Aorta (tissue), 5 donors: ENCODE measurements around the gene CD99L2. TPM values are rescaled to one million over a fixed set of nuclear protein-coding genes. Genes with fewer than 3 reads are reported as not detected.
A peak's percentile ranks its signal among the peaks of the same experiment; 100 is the strongest.
"Not testable (repeated sequence)": the region's sequence is repeated elsewhere in the genome, so short reads cannot be mapped to it uniquely, and the experiment has no call there.

ENCODE experiments used
- ATAC-seq: fragments of 200-7000 bp; cut with Tn5 transposase; one replicate; pipeline ENCODE4 v1.9.1; 2022; ENCODE audit warnings: moderate library complexity; ENCODE audit not compliant: low FRiP score
- DNase-seq, 2 donors: peaks; one replicate each; pipeline ENCODE4 v3.0.0-alpha.2; 2020
- H3K27ac ChIP-seq, 2 donors: one replicate each; pipeline ENCODE4 v1.5.1; 2013; ENCODE audit warnings: low read length in 2 of 2, mild to moderate bottlenecking in 2 of 2, moderate library complexity in 2 of 2, control low read depth in 1 of 2, inconsistent platforms in 1 of 2, low read depth in 1 of 2
- H3K27me3 ChIP-seq, 2 donors: one replicate each; pipeline ENCODE4 v1.6.1; 2013; ENCODE audit warnings: control low read depth in 1 of 2, low read length in 1 of 2, mild to moderate bottlenecking in 1 of 2, moderate library complexity in 1 of 2; ENCODE audit not compliant: insufficient read depth in 2 of 2, control insufficient read depth in 1 of 2
- H3K36me3 ChIP-seq, 2 donors: one replicate each; pipeline ENCODE4 v1.6.1; 2013; ENCODE audit warnings: control low read depth in 1 of 2, low read length in 1 of 2, mild to moderate bottlenecking in 1 of 2; ENCODE audit not compliant: insufficient read depth in 2 of 2, control insufficient read depth in 1 of 2
- H3K4me1 ChIP-seq, 2 donors: one replicate each; pipeline ENCODE4 v1.6.1; 2013; ENCODE audit warnings: low read length in 2 of 2, control low read depth in 1 of 2, mild to moderate bottlenecking in 1 of 2, moderate library complexity in 1 of 2; ENCODE audit not compliant: insufficient read depth in 2 of 2, control insufficient read depth in 1 of 2
- H3K4me3 ChIP-seq, 2 donors: one replicate each; pipeline ENCODE4 v1.5.1; 2013; ENCODE audit warnings: low read length in 2 of 2, control low read depth in 1 of 2, mild to moderate bottlenecking in 1 of 2
- H3K9me3 ChIP-seq: one replicate; pipeline ENCODE4 v1.6.1; 2013; ENCODE audit warnings: mild to moderate bottlenecking, low read length; ENCODE audit not compliant: control insufficient read depth
- WGBS, 2 donors: extraction: QIAGEN DNeasy Blood & Tissue Kit; methylation state at CpG; one replicate each; pipeline ENCODE4 v1.1.7; 2013; 5-methylcytosine and 5-hydroxymethylcytosine counted together
- intact Hi-C, 2 donors: fragments of 100-400 bp; cut with DNase I; formaldehyde crosslinking; loops; one replicate each; pipeline versions ENCODE4 v1.14.2 to v1.15.0; 2022
- polyA plus RNA-seq, 2 donors: library from polyadenylated mRNA; stranded (reverse); fragments of 200-250 nt; gene quantifications; one replicate each; pipeline ENCODE4 v1.2.3, GENCODE V29; 2013
- total RNA-seq, 2 donors: library from RNA; stranded (reverse); fragmentation: NEBNext Ultra II Directional; extraction: Animal tissue kit (Norgen Biotek cat#: 25700); gene quantifications; one replicate each; pipeline ENCODE4 v1.2.1, GENCODE V29; 2021
- donor health status: healthy with polysubstance abuse.
- donor health status: Bipolar disorder and iron deficiency.
- donor health status: DM: no; HTN: no; CAD: no.
- donor health status: DM: no; HTN: no; CAD: no.
- donor health status: DM: yes; HTN: yes; CAD: no.

CD99L2 gene
- total and polyA plus RNA-seq, 4 donors = 22.9 to 56.2 (median 47.6) TPM

GRCh38 chrX:150887268-150887667 is 11.2 kb downstream of the CD99L2 start:
- DNase-seq = not testable (repeated sequence)
- WGBS, 2 donors = 82 to 97% methylated on average over 9 of the region's 9 CpGs

GRCh38 chrX:150886381-150886780 is 12.1 kb downstream of the CD99L2 start:
- no peaks in the 10 kb centered on the region for H3K4me1 ChIP-seq
- intact Hi-C loops = no loop called here
- H3K27me3 ChIP-seq = no peaks in the 10 kb centered on the region
- H3K36me3 ChIP-seq = no peaks in the 10 kb centered on the region
- no peak overlapping the region for H3K27ac ChIP-seq
- no peak for DNase-seq
- no peak for ATAC-seq
- H3K9me3 ChIP-seq = no peaks in the 10 kb centered on the region
- H3K4me3 ChIP-seq = no peak overlapping the region
- WGBS, 2 donors = 86 to 92% methylated on average over 7 of the region's 7 CpGs

More at GRCh38 chrX:150887268-150887667, 11.2 kb downstream of the CD99L2 start:
- H3K36me3 ChIP-seq, H3K4me3 ChIP-seq, ATAC-seq, H3K4me1 ChIP-seq, H3K27ac ChIP-seq, H3K27me3 ChIP-seq, H3K9me3 ChIP-seq, intact Hi-C loops: not testable (repeated sequence)

GRCh38 chrX:150880808-150881165 is 17.7 kb downstream of the CD99L2 start:
- intact Hi-C loops = no loop called here
- H3K27me3 ChIP-seq = no peaks in the 10 kb centered on the region
- DNase-seq = no peak
- no peak overlapping the region for H3K27ac ChIP-seq
- H3K36me3 ChIP-seq = no peaks in the 10 kb centered on the region
- H3K4me1 ChIP-seq = no peaks in the 10 kb centered on the region
- 86 to 95% methylated on average over 2 of the region's 2 CpGs for WGBS, 2 donors
- H3K9me3 ChIP-seq = no peaks in the 10 kb centered on the region
- ATAC-seq = no peak
- H3K4me3 ChIP-seq = no peak overlapping the region

GRCh38 chrX:150879855-150880807 is 18.3 kb downstream of the CD99L2 start:
- no peaks in the 10 kb centered on the region for H3K9me3 ChIP-seq
- H3K36me3 ChIP-seq = no peaks in the 10 kb centered on the region
- H3K27me3 ChIP-seq = no peaks in the 10 kb centered on the region
- DNase-seq (no peak), ATAC-seq (no peak)
- H3K4me3 ChIP-seq = no peak overlapping the region
- no peaks in the 10 kb centered on the region for H3K4me1 ChIP-seq
- H3K27ac ChIP-seq = no peak overlapping the region
- intact Hi-C loops = no loop called here
- 81 to 91% methylated on average over 5 of the region's 5 CpGs for WGBS, 2 donors

- ATAC-seq, H3K36me3 ChIP-seq, intact Hi-C loops, H3K27me3 ChIP-seq, DNase-seq, H3K4me3 ChIP-seq, H3K27ac ChIP-seq, H3K9me3 ChIP-seq, H3K4me1 ChIP-seq: not testable (repeated sequence)
- 66 to 94% methylated on average over 2 of the region's 2 CpGs for WGBS, 2 donors
These were observed 22.8 kb downstream of the CD99L2 start for GRCh38 chrX:150875621-150876020.

GRCh38 chrX:150874448-150874847 is 24.0 kb downstream of the CD99L2 start:
- Histone ChIP-seq H3K4me3 (no peak overlapping the region), H3K36me3 (no peaks in the 10 kb centered on the region), H3K4me1 (peaks cover 0 to 6% of the 10 kb centered on the region in 2 donors), H3K27ac (peak overlapping the region; percentile 42 to 49), H3K9me3 (no peaks in the 10 kb centered on the region), H3K27me3 (no peaks in the 10 kb centered on the region)
- DNase-seq (no peak), ATAC-seq (no peak)
- intact Hi-C loops = no loop called here
- WGBS, 2 donors = 64 to 99% methylated on average over 5 of the region's 5 CpGs

- no peaks in the 10 kb centered on the region for H3K36me3 ChIP-seq
- DNase-seq (peak in 1 of 2 donors; percentile 55), ATAC-seq (peak; percentile 63)
- no peaks in the 10 kb centered on the region for H3K9me3 ChIP-seq
- no peak overlapping the region for H3K4me3 ChIP-seq
- intact Hi-C loops = no loop called here
- WGBS, 2 donors = 45 to 72% methylated on average over 1 of the region's 1 CpG
- H3K27ac ChIP-seq = peak overlapping the region in 1 of 2 donors; percentile 49
- H3K4me1 ChIP-seq = peaks cover 0 to 6% of the 10 kb centered on the region in 2 donors
- H3K27me3 ChIP-seq = no peaks in the 10 kb centered on the region
These were observed 24.9 kb downstream of the CD99L2 start for GRCh38 chrX:150873616-150874015.

- 81 to 96% methylated on average over 8 of the region's 8 CpGs for WGBS, 2 donors
- H3K4me1 ChIP-seq = peaks cover 0 to 6% of the 10 kb centered on the region in 2 donors
- H3K27me3 ChIP-seq = no peaks in the 10 kb centered on the region
- no peaks in the 10 kb centered on the region for H3K9me3 ChIP-seq
- intact Hi-C loops = no loop called here
- H3K4me3 ChIP-seq = no peak overlapping the region
- DNase-seq (no peak), ATAC-seq (no peak)
- H3K27ac ChIP-seq = peak overlapping the region in 1 of 2 donors; percentile 54
- no peaks in the 10 kb centered on the region for H3K36me3 ChIP-seq
These were observed 25.6 kb downstream of the CD99L2 start for GRCh38 chrX:150872773-150873336.
